Esophagus squamous epithelium (tissue), 4 donors: ENCODE results near the gene NID1.

Experiments
- POLR2A ChIP-seq, 4 donors: fragments of 450-650 bp; IDR thresholded peaks; one replicate each; pipeline ENCODE4 v1.6.1; 2017; ENCODE audit warnings: antibody characterized with exemption in 4 of 4, mild to moderate bottlenecking in 4 of 4, moderate library complexity in 3 of 4
- TF ChIP-seq, protein P1 (sequence below), 6 experiments: fragments of 450-650 bp in 4 of 6; fragments of 200-600 bp in 2 of 6; sonication (generic) in 2 of 6; IDR thresholded peaks; one replicate each; pipeline ENCODE4 v1.5.1; 2016 to 2019; ENCODE audit warnings: antibody characterized with exemption in 6 of 6, mild to moderate bottlenecking in 4 of 6, moderate library complexity in 4 of 6

DNA sequence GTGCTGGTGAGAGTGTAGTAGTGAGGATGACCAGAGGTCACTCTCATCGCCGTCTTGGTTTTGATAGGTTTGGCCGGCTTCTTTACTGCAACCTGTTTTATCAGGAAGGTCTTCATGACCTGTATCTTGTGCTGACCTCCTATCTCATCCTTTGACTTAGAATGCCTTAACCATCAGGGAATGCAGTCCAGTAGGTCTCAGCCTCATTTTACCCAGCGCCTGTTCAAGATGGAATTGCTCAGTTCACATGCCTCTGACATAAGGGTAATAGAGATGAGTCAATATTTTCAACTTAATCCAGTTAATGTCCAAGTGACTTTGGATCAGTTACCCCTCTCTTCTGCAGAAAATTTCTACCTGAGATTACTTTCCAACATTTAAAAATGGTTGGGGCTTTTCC is 4.6 kb downstream of the NID1 start:
- TF ChIP-seq, protein P1, sequence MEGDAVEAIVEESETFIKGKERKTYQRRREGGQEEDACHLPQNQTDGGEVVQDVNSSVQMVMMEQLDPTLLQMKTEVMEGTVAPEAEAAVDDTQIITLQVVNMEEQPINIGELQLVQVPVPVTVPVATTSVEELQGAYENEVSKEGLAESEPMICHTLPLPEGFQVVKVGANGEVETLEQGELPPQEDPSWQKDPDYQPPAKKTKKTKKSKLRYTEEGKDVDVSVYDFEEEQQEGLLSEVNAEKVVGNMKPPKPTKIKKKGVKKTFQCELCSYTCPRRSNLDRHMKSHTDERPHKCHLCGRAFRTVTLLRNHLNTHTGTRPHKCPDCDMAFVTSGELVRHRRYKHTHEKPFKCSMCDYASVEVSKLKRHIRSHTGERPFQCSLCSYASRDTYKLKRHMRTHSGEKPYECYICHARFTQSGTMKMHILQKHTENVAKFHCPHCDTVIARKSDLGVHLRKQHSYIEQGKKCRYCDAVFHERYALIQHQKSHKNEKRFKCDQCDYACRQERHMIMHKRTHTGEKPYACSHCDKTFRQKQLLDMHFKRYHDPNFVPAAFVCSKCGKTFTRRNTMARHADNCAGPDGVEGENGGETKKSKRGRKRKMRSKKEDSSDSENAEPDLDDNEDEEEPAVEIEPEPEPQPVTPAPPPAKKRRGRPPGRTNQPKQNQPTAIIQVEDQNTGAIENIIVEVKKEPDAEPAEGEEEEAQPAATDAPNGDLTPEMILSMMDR (IDR thresholded peaks at IDR 0.05), result no peak
- no peak for TF ChIP-seq POLR2A (IDR thresholded peaks at IDR 0.05)
